Measurements from ENCODE around the gene PITPNC1.

The PITPNC1 gene

GRCh38 chr17:67519801-67520251 is 142.7 kb downstream of the PITPNC1 start:
- no peak for DNase-seq

- DNase-seq: peak; percentile 5
These were observed 143.3 kb downstream of the PITPNC1 start for GRCh38 chr17:67520252-67520906.

- no peak for DNase-seq
These were observed 144.1 kb downstream of the PITPNC1 start for GRCh38 chr17:67520916-67521774.

- no peak for DNase-seq
These were observed 144.6 kb downstream of the PITPNC1 start for GRCh38 chr17:67521775-67522069.

- DNase-seq: no peak
These were observed 146.0 kb downstream of the PITPNC1 start for GRCh38 chr17:67523101-67523500.

GRCh38 chr17:67525239-67526135 is 148.4 kb downstream of the PITPNC1 start:
- no peak for DNase-seq

GRCh38 chr17:67526700-67527099 is 149.6 kb downstream of the PITPNC1 start:
- DNase-seq: no peak

GRCh38 chr17:67528751-67529436 is 151.8 kb downstream of the PITPNC1 start:
- DNase-seq: no peak

- no peak for DNase-seq
These were observed 154.2 kb downstream of the PITPNC1 start for GRCh38 chr17:67531291-67531690.

- DNase-seq: no peak
These were observed 155.3 kb downstream of the PITPNC1 start for GRCh38 chr17:67532326-67532871.

GRCh38 chr17:67534941-67535340 is 157.9 kb downstream of the PITPNC1 start:
- DNase-seq: no peak

- no peak for DNase-seq
These were observed 165.4 kb downstream of the PITPNC1 start for GRCh38 chr17:67542219-67543114.

GRCh38 chr17:67544364-67544955 is 167.4 kb downstream of the PITPNC1 start:
- no peak for DNase-seq

- peak; percentile 7 for DNase-seq
These were observed 169.8 kb downstream of the PITPNC1 start for GRCh38 chr17:67546578-67547527.

GRCh38 chr17:67548693-67549092 is 171.6 kb downstream of the PITPNC1 start:
- DNase-seq: no peak

- DNase-seq: no peak
These were observed 172.7 kb downstream of the PITPNC1 start for GRCh38 chr17:67549820-67550219.

GRCh38 chr17:67554634-67555033 is 177.6 kb downstream of the PITPNC1 start:
- DNase-seq: no peak

- no peak for DNase-seq
These were observed 178.8 kb downstream of the PITPNC1 start for GRCh38 chr17:67555855-67556254.

GRCh38 chr17:67557052-67557845 is 180.2 kb downstream of the PITPNC1 start:
- DNase-seq: no peak

All from CD4-positive, alpha-beta T cell treated with Interleukin-10 for 1 hour (primary cell).